Upper lobe of left lung (tissue), 6 donors: ENCODE results near the gene BCAS1. TPM values are rescaled to one million over a fixed set of nuclear protein-coding genes. Genes with fewer than 3 reads are reported as not detected.

ENCODE experiments used
- ATAC-seq, 2 donors: fragments of 200-7000 bp; cut with Tn5 transposase; one replicate each; pipeline ENCODE4 v1.9.1; 2022; ENCODE audit warnings: mild to moderate bottlenecking in 2 of 2, moderate library complexity in 2 of 2; ENCODE audit not compliant: low FRiP score in 2 of 2
- DNase-seq, 2 donors: peaks; one replicate each; pipeline ENCODE4 v3.0.0-alpha.2; 2019 to 2020
- H3K27ac ChIP-seq, 4 donors: fragments of 200-600 bp; sonication (generic); one replicate each; pipeline ENCODE4 v1.5.1; 2016 to 2019
- H3K27me3 ChIP-seq, 4 donors: fragments of 200-600 bp; sonication (generic); one replicate each; pipeline ENCODE4 v1.5.1; 2017 to 2019
- H3K36me3 ChIP-seq, 4 donors: fragments of 200-600 bp; sonication (generic); one replicate each; pipeline ENCODE4 v1.5.1; 2016 to 2019
- H3K4me1 ChIP-seq, 4 donors: fragments of 200-600 bp; sonication (generic); one replicate each; pipeline ENCODE4 v1.5.1; 2018 to 2019
- H3K4me3 ChIP-seq, 4 donors: fragments of 200-600 bp; sonication (generic); one replicate each; pipeline ENCODE4 v1.5.1; 2017 to 2019; ENCODE audit warnings: mild to moderate bottlenecking in 2 of 4, moderate library complexity in 1 of 4
- H3K9me3 ChIP-seq, 4 donors: fragments of 200-600 bp; sonication (generic); one replicate each; pipeline ENCODE4 v1.5.1; 2018 to 2019
- EP300 ChIP-seq, 4 donors: sonication (generic); formaldehyde crosslinking; IDR thresholded peaks; one replicate each; pipeline ENCODE4 v1.5.1; 2017; ENCODE audit warnings: antibody characterized with exemption in 4 of 4, control low read depth in 2 of 4
- POLR2A ChIP-seq, 4 donors: fragments of 450-650 bp; IDR thresholded peaks; one replicate each; pipeline ENCODE4 v1.5.1; 2016 to 2017; ENCODE audit warnings: antibody characterized with exemption in 4 of 4, mild to moderate bottlenecking in 2 of 4
- POLR2AphosphoS5 ChIP-seq, 2 donors: sonication (generic); formaldehyde crosslinking; IDR thresholded peaks; one replicate each; pipeline ENCODE4 v1.5.1; 2017; ENCODE audit warnings: antibody characterized with exemption in 2 of 2
- WGBS, 2 donors: methylation state at CpG; one replicate each; pipeline ENCODE4 v1.1.5; 2017 to 2018; 5-methylcytosine and 5-hydroxymethylcytosine counted together
- total RNA-seq, 6 donors: library from RNA; depleted of rRNA in 4 of 6; stranded (reverse); fragments of >200 nt in 4 of 6; gene quantifications; one replicate each; pipeline versions ENCODE4 v1.1.0 to v1.2.1, GENCODE V29; 2016 to 2021
- TF ChIP-seq, protein P1 (sequence below), 6 experiments: fragments of 450-650 bp in 4 of 6; fragments of 200-600 bp in 2 of 6; sonication (generic) in 2 of 6; IDR thresholded peaks; one replicate each; pipeline ENCODE4 v1.5.1; 2016 to 2019; ENCODE audit warnings: antibody characterized with exemption in 6 of 6
- donor health status: DM: no; HTN: no; CAD: no; lungs with moderate emphysema.
- donor health status: DM: no; HTN: yes; CAD: no; lungs with severe emphysema.

The BCAS1 gene
- total RNA-seq, 6 donors from 2014 or later: 0.74 to 11.2 (median 1.3) TPM

DNA sequence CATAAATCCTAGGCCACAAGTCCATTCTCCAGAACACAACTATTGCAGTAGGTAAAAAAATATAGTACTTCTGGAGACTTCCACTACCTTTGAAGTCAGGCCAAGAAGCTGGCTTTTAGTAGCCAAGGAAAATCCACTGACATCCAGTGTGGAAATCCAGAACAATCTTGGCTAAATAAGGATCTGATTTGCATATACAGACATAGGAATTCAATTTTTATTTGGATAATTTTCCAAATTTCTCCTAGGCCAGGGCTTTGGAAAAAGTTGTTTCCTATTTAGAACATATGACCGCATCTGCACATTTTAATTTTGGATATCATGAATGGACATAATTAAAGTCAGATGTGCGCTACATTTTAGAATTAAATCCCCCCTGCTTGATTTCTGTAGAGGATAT, 100.2 kb downstream of the BCAS1 start:
- no peak overlapping the region for H3K27ac ChIP-seq
- H3K9me3 ChIP-seq: peaks cover 0 to 3% (median 0%) of the 10 kb centered on the region in 4 donors
- no peak for ATAC-seq
- no peaks in the 10 kb centered on the region for H3K4me1 ChIP-seq
- WGBS, 2 donors: 98% methylated on average over 2 of the region's 2 CpGs
- no peaks in the 10 kb centered on the region for H3K36me3 ChIP-seq
- DNase-seq: no peak
- TF ChIP-seq POLR2A (IDR thresholded peaks at IDR 0.05): no peak
- no peak for TF ChIP-seq EP300 (IDR thresholded peaks at IDR 0.05)
- TF ChIP-seq, protein P1, sequence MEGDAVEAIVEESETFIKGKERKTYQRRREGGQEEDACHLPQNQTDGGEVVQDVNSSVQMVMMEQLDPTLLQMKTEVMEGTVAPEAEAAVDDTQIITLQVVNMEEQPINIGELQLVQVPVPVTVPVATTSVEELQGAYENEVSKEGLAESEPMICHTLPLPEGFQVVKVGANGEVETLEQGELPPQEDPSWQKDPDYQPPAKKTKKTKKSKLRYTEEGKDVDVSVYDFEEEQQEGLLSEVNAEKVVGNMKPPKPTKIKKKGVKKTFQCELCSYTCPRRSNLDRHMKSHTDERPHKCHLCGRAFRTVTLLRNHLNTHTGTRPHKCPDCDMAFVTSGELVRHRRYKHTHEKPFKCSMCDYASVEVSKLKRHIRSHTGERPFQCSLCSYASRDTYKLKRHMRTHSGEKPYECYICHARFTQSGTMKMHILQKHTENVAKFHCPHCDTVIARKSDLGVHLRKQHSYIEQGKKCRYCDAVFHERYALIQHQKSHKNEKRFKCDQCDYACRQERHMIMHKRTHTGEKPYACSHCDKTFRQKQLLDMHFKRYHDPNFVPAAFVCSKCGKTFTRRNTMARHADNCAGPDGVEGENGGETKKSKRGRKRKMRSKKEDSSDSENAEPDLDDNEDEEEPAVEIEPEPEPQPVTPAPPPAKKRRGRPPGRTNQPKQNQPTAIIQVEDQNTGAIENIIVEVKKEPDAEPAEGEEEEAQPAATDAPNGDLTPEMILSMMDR (IDR thresholded peaks at IDR 0.05): no peak
- TF ChIP-seq POLR2AphosphoS5 (IDR thresholded peaks at IDR 0.05): no peak
- H3K4me3 ChIP-seq: no peak overlapping the region
- H3K27me3 ChIP-seq: no peaks in the 10 kb centered on the region

DNA sequence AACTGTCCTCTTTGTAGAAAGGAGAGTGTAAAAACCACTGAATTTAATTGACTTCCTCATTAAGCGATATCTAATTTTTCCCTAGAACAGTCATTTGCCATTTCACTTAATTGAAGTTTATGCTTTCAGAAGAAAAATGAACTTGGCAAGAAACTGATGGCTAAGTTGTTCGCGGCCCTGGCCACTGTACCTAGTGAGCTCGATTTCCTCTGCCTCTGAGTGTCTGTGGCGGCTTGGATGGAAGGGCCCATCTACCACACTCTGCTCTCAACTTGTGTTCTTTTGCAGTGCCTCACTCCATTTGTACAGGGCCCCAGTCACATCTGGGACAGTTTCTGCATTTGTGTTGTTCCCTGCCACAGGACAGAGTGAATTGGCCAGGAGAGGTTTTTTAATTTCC, 102.9 kb downstream of the BCAS1 start:
- TF ChIP-seq POLR2A (IDR thresholded peaks at IDR 0.05): no peak
- TF ChIP-seq EP300 (IDR thresholded peaks at IDR 0.05): no peak
- TF ChIP-seq, protein P1 (IDR thresholded peaks at IDR 0.05): no peak
- no peak for TF ChIP-seq POLR2AphosphoS5 (IDR thresholded peaks at IDR 0.05)
- ATAC-seq (no peak), DNase-seq (no peak)
- Histone ChIP-seq H3K36me3 (no peaks in the 10 kb centered on the region), H3K27me3 (no peaks in the 10 kb centered on the region), H3K4me1 (no peaks in the 10 kb centered on the region), H3K9me3 (no peaks in the 10 kb centered on the region), H3K27ac (no peak overlapping the region), H3K4me3 (no peak overlapping the region)
- WGBS, 2 donors: 91 to 94% methylated on average over 5 of the region's 5 CpGs

DNA sequence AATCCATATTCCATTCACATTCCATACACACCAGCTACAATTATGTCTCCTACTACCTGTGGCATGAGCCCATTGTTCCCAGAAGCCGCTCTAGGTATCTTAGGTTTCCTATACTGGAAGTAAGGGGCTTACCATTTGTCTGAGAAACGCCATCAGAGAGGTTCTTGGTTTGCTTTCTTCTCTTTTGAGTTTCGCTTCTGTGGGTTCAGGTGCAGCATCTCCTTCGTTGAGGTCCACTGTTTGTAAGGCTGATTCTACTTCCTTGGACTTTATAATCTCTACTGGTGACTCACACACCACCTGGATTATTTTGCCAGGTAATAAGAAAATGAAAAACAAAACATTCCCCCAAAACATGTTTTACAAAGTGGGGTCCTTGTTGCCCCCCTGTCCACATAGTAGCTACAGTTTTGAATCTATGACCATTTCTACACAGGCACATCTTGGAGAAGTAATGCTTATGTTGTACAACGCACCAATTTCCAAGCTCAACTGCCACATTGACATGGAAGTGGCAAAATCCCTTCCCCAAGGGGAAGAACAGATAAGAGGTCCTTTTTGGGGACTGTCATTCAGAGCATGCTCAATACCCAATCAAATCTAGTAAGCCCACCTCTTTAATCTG, 103.5 kb downstream of the BCAS1 start:
- DNase-seq (no peak), ATAC-seq (no peak)
- WGBS, 2 donors: 90 to 93% methylated on average over 5 of the region's 5 CpGs
- H3K27ac ChIP-seq: no peak overlapping the region
- H3K27me3 ChIP-seq: no peaks in the 10 kb centered on the region
- no peak overlapping the region for H3K4me3 ChIP-seq
- TF ChIP-seq POLR2A (IDR thresholded peaks at IDR 0.05): no peak
- TF ChIP-seq POLR2AphosphoS5 (IDR thresholded peaks at IDR 0.05): no peak
- no peak for TF ChIP-seq EP300 (IDR thresholded peaks at IDR 0.05)
- TF ChIP-seq, protein P1 (IDR thresholded peaks at IDR 0.05): no peak
- H3K4me1 ChIP-seq: no peaks in the 10 kb centered on the region
- H3K36me3 ChIP-seq: no peaks in the 10 kb centered on the region
- H3K9me3 ChIP-seq: no peaks in the 10 kb centered on the region

DNA sequence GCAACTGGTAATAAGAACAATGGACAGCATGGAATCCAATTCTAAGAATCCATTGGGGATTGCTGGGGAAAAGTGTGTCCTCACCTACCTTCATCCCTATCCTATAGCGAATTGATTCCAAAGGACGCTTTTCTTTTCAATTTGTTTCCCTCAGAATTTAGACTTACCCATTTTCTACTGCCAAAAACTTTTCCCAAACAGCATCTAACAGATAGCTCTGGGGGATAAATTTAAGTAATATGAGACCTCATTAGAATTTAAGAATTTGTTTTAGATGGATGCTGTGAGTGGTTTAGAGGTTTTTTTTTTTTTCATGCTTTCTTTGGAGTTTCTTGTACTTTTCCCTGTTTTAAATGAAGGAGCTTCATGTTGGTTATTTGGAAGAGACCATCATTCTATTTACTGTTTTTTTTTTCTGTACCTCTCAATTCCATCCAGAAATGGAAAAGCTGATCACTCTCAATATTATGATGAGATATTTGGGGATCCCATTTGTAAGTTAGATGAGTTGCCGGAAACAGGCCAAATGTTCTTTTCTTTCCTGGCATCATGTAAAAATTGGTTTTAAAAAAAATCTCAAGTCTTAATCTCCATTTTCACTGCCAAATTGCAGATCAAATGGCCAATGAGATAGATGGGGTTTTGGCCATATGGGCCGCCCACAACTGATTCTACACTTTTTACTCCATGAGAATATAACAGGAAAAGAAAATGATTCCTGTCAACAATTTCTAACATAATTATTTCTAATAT, 105.7 kb downstream of the BCAS1 start:
- WGBS, 2 donors: 93 to 95% methylated on average over 4 of the region's 4 CpGs
- Histone ChIP-seq H3K9me3 (no peaks in the 10 kb centered on the region), H3K27me3 (no peaks in the 10 kb centered on the region), H3K4me3 (no peak overlapping the region), H3K27ac (no peak overlapping the region), H3K36me3 (no peaks in the 10 kb centered on the region), H3K4me1 (no peaks in the 10 kb centered on the region)
- ATAC-seq (no peak), DNase-seq (no peak)
- TF ChIP-seq POLR2A (IDR thresholded peaks at IDR 0.05): no peak

DNA sequence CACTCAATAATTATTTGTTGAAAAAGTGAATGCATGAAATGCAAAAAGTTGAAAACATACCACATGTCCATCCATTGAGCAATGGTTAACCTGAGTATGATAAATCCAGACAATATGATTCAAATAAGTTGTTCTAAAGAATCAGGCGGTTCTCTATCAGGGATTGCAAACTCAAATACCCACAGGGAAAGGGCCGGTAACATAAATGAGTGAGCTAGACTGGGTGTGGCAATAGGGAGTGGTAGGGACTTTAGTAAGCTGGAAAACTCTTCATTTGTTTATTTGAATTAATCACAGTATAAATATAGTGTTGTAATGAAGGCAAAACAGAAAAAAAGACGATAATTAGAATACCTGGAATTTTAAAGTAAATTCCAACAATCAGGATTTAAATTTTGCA, 106.3 kb downstream of the BCAS1 start:
- TF ChIP-seq POLR2A (IDR thresholded peaks at IDR 0.05) (no peak), EP300 (IDR thresholded peaks at IDR 0.05) (no peak), POLR2AphosphoS5 (IDR thresholded peaks at IDR 0.05) (no peak)
- TF ChIP-seq, protein P1 (IDR thresholded peaks at IDR 0.05): no peak
- Histone ChIP-seq H3K4me1 (no peaks in the 10 kb centered on the region), H3K27ac (no peak overlapping the region), H3K36me3 (no peaks in the 10 kb centered on the region), H3K4me3 (no peak overlapping the region), H3K9me3 (no peaks in the 10 kb centered on the region), H3K27me3 (no peaks in the 10 kb centered on the region)
- ATAC-seq (peak in 1 of 2 donors; percentile 40), DNase-seq (no peak)
- WGBS, 2 donors: 83 to 87% methylated on average over 3 of the region's 3 CpGs
